Measurements from ENCODE around the gene TRAPPC14. TPM values are rescaled to one million over a fixed set of nuclear protein-coding genes. Genes with fewer than 3 reads are reported as not detected.
A peak's percentile ranks its signal among the peaks of the same experiment; 100 is the strongest.
"Not testable (repeated sequence)": the region's sequence is repeated elsewhere in the genome, so short reads cannot be mapped to it uniquely, and the experiment has no call there.

The TRAPPC14 gene
- total RNA-seq, 6 donors from 2014 or later = 12.6 to 108 (median 25.3) TPM

GRCh38 chr7:100195222-100195621 is 36.7 kb upstream of the TRAPPC14 start:
- no peak for DNase-seq
- 66 to 72% methylated on average over 2 of the region's 2 CpGs for WGBS, 2 donors
- ATAC-seq (ENCODE audit: low FRiP score in 2 of 2) = no peak
- Histone ChIP-seq H3K9me3 (no peaks in the 10 kb centered on the region), H3K27me3 (no peaks in the 10 kb centered on the region), H3K4me1 (no peaks in the 10 kb centered on the region), H3K36me3 (no peaks in the 10 kb centered on the region), H3K27ac (no peak overlapping the region), H3K4me3 (no peak overlapping the region)
- TF ChIP-seq POLR2A (IDR thresholded peaks at IDR 0.05) (no peak), EP300 (IDR thresholded peaks at IDR 0.05) (no peak), POLR2AphosphoS5 (IDR thresholded peaks at IDR 0.05) (no peak)

GRCh38 chr7:100192969-100193368 is 34.4 kb upstream of the TRAPPC14 start:
- Histone ChIP-seq H3K27ac (no peak overlapping the region), H3K27me3 (no peaks in the 10 kb centered on the region), H3K9me3 (no peaks in the 10 kb centered on the region), H3K4me3 (no peak overlapping the region), H3K36me3 (no peaks in the 10 kb centered on the region), H3K4me1 (no peaks in the 10 kb centered on the region)
- TF ChIP-seq EP300 (IDR thresholded peaks at IDR 0.05) (no peak), CTCF (IDR thresholded peaks at IDR 0.05) (no peak), POLR2A (IDR thresholded peaks at IDR 0.05) (no peak), POLR2AphosphoS5 (IDR thresholded peaks at IDR 0.05) (no peak)
- ATAC-seq (ENCODE audit: low FRiP score in 2 of 2) (no peak), DNase-seq (no peak)
- WGBS, 2 donors = 73 to 74% methylated on average over 3 of the region's 3 CpGs

GRCh38 chr7:100192281-100192862 is 33.8 kb upstream of the TRAPPC14 start:
- H3K9me3 ChIP-seq; DNase-seq; H3K36me3 ChIP-seq; H3K4me1 ChIP-seq; H3K27ac ChIP-seq; H3K4me3 ChIP-seq; ATAC-seq (ENCODE audit: low FRiP score in 2 of 2); H3K27me3 ChIP-seq: not testable (repeated sequence)
- 94 to 96% methylated on average over 6 of the region's 6 CpGs for WGBS, 2 donors

- no peak for DNase-seq
- Histone ChIP-seq H3K9me3 (no peaks in the 10 kb centered on the region), H3K27ac (no peak overlapping the region), H3K27me3 (no peaks in the 10 kb centered on the region), H3K4me1 (no peaks in the 10 kb centered on the region), H3K4me3 (no peak overlapping the region), H3K36me3 (no peaks in the 10 kb centered on the region)
- TF ChIP-seq EP300 (IDR thresholded peaks at IDR 0.05) (no peak), CTCF (IDR thresholded peaks at IDR 0.05) (no peak), POLR2AphosphoS5 (IDR thresholded peaks at IDR 0.05) (no peak), POLR2A (IDR thresholded peaks at IDR 0.05) (no peak)
- ATAC-seq (ENCODE audit: low FRiP score in 2 of 2) = no peak
- 19 to 40% methylated on average over 2 of the region's 2 CpGs for WGBS, 2 donors
Observed at GRCh38 chr7:100191775-100192174, 33.3 kb upstream of the TRAPPC14 start.

GRCh38 chr7:100190048-100190711 is 31.7 kb upstream of the TRAPPC14 start:
- DNase-seq = no peak
- H3K36me3 ChIP-seq = no peaks in the 10 kb centered on the region
- TF ChIP-seq CTCF (IDR thresholded peaks at IDR 0.05) = peak in 2 of 6 experiments; percentile 26 to 28
- no peak for TF ChIP-seq EP300 (IDR thresholded peaks at IDR 0.05)
- no peak for TF ChIP-seq POLR2A (IDR thresholded peaks at IDR 0.05)
- ATAC-seq (ENCODE audit: low FRiP score in 2 of 2) = peak in 1 of 2 donors; percentile 68
- H3K4me1 ChIP-seq = no peaks in the 10 kb centered on the region
- no peaks in the 10 kb centered on the region for H3K9me3 ChIP-seq
- H3K27ac ChIP-seq = no peak overlapping the region
- H3K4me3 ChIP-seq = no peak overlapping the region
- 63 to 70% methylated on average over 4 of the region's 4 CpGs for WGBS, 2 donors
- no peaks in the 10 kb centered on the region for H3K27me3 ChIP-seq

- Histone ChIP-seq H3K4me3 (no peak overlapping the region), H3K4me1 (no peaks in the 10 kb centered on the region), H3K27me3 (no peaks in the 10 kb centered on the region), H3K27ac (no peak overlapping the region), H3K36me3 (no peaks in the 10 kb centered on the region), H3K9me3 (no peaks in the 10 kb centered on the region)
- WGBS, 2 donors = 66 to 77% methylated on average over 3 of the region's 3 CpGs
- ATAC-seq (ENCODE audit: low FRiP score in 2 of 2) (no peak), DNase-seq (no peak)
- no peak for TF ChIP-seq POLR2AphosphoS5 (IDR thresholded peaks at IDR 0.05)
- TF ChIP-seq POLR2A (IDR thresholded peaks at IDR 0.05) = no peak
- no peak for TF ChIP-seq EP300 (IDR thresholded peaks at IDR 0.05)
- TF ChIP-seq CTCF (IDR thresholded peaks at IDR 0.05) = no peak
Observed at GRCh38 chr7:100189061-100189460, 30.5 kb upstream of the TRAPPC14 start.
